ENCODE data around the gene EPB41L4A.
"Not testable (repeated sequence)": the region's sequence is repeated elsewhere in the genome, so short reads cannot be mapped to it uniquely, and the experiment has no call there.

Gene EPB41L4A

DNA sequence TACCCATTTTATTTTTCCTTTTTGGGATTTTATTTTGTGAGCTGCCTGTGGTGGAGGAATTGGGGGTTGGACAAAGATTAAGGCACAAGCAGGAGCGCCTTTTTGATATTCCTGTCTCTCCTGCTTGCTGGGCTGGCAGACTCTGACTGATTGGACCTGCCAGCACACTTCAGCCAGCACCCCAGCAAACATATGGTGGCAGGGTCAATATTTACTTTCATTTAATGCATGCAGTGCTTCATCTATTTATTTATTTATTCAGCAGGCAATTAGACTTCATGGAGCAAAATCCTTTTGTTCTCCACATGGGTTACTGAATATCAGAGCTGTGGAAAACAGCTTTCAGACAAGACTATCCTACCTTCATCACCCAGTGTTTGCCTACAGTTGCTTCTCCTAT lies 48.4 kb upstream of the EPB41L4A start:
- Histone ChIP-seq H3K4me1 (ENCODE audit: control insufficient read depth, insufficient read depth, low read length) (no peaks in the 10 kb centered on the region), H3K4me3 (ENCODE audit: low read depth, low read length) (no peak overlapping the region), H3K36me3 (ENCODE audit: control insufficient read depth in 2 of 2, insufficient read depth in 1 of 2, low read length in 2 of 2) (no peaks in the 10 kb centered on the region), H3K27ac (ENCODE audit: extremely low read depth, low read depth, low read length) (no peak overlapping the region), H3K9me3 (ENCODE audit: control insufficient read depth, insufficient read depth, low read depth, low read length) (no peaks in the 10 kb centered on the region)
- CTCF ChIA-PET: interaction anchor here (0.6 to 1.6 kb wide), 4 partner anchors 26 to 224 kb away, joined by 3 to 5 read pairs (median 3); no protein-coding TSS in a partner anchor
- TF ChIP-seq ZNF692 (tag by site-specific recombination; IDR thresholded peaks at IDR 0.05) (no peak), ZNF146 (tag by site-specific recombination; IDR thresholded peaks at IDR 0.05) (no peak), ZSCAN4 (tag by site-specific recombination; IDR thresholded peaks at IDR 0.05) (no peak), SP3 (tag by site-specific recombination; IDR thresholded peaks at IDR 0.05) (no peak)
- POLR2A ChIA-PET: no interaction called here

DNA sequence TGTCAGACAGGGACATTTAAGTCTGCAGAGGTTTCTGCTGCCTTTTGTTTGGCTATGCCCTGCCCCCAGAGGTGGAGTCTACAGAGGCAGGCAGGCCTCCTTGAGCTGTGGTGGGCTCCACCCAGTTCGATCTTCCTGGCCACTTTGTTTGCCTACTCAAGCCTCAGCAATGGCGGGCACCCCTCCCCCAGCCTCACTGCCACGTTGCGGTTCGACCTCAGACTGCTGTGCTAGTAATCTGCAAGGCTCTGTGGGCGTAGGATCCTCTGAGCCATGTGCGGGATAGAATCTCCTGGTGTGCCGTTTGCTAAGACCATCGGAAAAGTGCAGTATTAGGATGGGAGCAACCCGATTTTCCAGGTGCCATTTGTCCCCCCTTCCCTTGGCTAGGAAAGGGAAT lies 47.2 kb upstream of the EPB41L4A start:
- POLR2A ChIA-PET; CTCF ChIA-PET; H3K4me3 ChIP-seq (ENCODE audit: low read depth, low read length); H3K9me3 ChIP-seq (ENCODE audit: control insufficient read depth, insufficient read depth, low read depth, low read length); H3K36me3 ChIP-seq (ENCODE audit: control insufficient read depth in 2 of 2, insufficient read depth in 1 of 2, low read length in 2 of 2); H3K4me1 ChIP-seq (ENCODE audit: control insufficient read depth, insufficient read depth, low read length); H3K27ac ChIP-seq (ENCODE audit: extremely low read depth, low read depth, low read length): not testable (repeated sequence)

- H3K4me1 ChIP-seq (ENCODE audit: control insufficient read depth, insufficient read depth, low read length); H3K9me3 ChIP-seq (ENCODE audit: control insufficient read depth, insufficient read depth, low read depth, low read length); H3K4me3 ChIP-seq (ENCODE audit: low read depth, low read length); H3K36me3 ChIP-seq (ENCODE audit: control insufficient read depth in 2 of 2, insufficient read depth in 1 of 2, low read length in 2 of 2); H3K27ac ChIP-seq (ENCODE audit: extremely low read depth, low read depth, low read length); POLR2A ChIA-PET: not testable (repeated sequence)
- CTCF ChIA-PET: interaction anchor here (0.6 kb wide), 1 partner anchor 207 kb away, joined by 3 read pairs; no protein-coding TSS in a partner anchor
Measured at GRCh38 chr5:112447187-112447760, 28.2 kb upstream of the EPB41L4A start.

DNA sequence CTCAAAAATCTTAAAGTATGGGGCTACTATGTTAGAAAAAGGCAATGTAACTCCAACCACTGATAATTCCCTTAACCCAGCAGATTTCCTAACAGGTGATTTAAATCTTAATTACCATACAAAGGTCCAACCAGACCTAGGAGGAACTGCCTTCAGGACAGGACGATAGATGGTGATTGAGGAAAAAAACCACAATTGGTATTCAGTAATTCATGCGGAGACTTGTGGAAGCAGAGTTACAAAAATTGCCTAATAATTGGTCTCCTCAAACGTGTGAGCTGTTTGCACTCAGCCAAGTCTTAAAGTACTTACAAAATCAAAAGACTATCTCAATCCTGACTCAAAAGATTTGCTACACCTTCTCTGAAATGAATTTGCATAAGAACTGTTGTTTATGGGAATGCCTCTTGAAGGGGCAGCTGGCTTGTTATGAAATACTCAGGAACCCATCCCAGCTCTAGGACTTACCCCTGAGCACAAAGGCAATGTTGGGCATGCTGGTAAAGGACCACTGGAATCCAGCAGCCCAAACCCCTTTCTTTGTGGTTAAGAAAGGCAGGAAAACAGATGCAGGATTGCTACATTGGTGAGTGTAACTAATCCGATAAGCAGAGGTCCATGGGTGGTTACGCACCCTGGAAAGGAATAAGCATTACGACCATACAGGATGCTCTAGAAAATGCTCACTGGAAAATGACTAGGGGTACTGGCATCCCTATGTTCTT lies 26.7 kb upstream of the EPB41L4A start:
- Histone ChIP-seq H3K4me1 (ENCODE audit: control insufficient read depth, insufficient read depth, low read length) (no peaks in the 10 kb centered on the region), H3K27ac (ENCODE audit: extremely low read depth, low read depth, low read length) (no peak overlapping the region), H3K9me3 (ENCODE audit: control insufficient read depth, insufficient read depth, low read depth, low read length) (no peaks in the 10 kb centered on the region), H3K4me3 (ENCODE audit: low read depth, low read length) (no peak overlapping the region), H3K36me3 (ENCODE audit: control insufficient read depth in 2 of 2, insufficient read depth in 1 of 2, low read length in 2 of 2) (no peaks in the 10 kb centered on the region)
- ChIA-PET POLR2A (no interaction called here), CTCF (no interaction called here)
- no peak for TF ChIP-seq ZNF416 (tag by site-specific recombination; IDR thresholded peaks at IDR 0.05)
- no peak for TF ChIP-seq ZNF548 (tag by site-specific recombination; IDR thresholded peaks at IDR 0.05)
- no peak for TF ChIP-seq ZNF184 (tag by site-specific recombination; IDR thresholded peaks at IDR 0.05)
- TF ChIP-seq ZNF629 (tag by site-specific recombination; IDR thresholded peaks at IDR 0.05): no peak
- TF ChIP-seq ZNF621 (tag by site-specific recombination; IDR thresholded peaks at IDR 0.05): no peak
- TF ChIP-seq ZNF776 (tag by site-specific recombination; IDR thresholded peaks at IDR 0.05; ENCODE audit: borderline replicate concordance): no peak
- TF ChIP-seq, protein P1, sequence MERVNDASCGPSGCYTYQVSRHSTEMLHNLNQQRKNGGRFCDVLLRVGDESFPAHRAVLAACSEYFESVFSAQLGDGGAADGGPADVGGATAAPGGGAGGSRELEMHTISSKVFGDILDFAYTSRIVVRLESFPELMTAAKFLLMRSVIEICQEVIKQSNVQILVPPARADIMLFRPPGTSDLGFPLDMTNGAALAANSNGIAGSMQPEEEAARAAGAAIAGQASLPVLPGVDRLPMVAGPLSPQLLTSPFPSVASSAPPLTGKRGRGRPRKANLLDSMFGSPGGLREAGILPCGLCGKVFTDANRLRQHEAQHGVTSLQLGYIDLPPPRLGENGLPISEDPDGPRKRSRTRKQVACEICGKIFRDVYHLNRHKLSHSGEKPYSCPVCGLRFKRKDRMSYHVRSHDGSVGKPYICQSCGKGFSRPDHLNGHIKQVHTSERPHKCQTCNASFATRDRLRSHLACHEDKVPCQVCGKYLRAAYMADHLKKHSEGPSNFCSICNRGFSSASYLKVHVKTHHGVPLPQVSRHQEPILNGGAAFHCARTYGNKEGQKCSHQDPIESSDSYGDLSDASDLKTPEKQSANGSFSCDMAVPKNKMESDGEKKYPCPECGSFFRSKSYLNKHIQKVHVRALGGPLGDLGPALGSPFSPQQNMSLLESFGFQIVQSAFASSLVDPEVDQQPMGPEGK (tag by site-specific recombination; IDR thresholded peaks at IDR 0.05): no peak
- no peak for TF ChIP-seq ZBTB48 (tag by site-specific recombination; IDR thresholded peaks at IDR 0.05)
- TF ChIP-seq ZNF248 (tag by site-specific recombination; IDR thresholded peaks at IDR 0.05): no peak

DNA sequence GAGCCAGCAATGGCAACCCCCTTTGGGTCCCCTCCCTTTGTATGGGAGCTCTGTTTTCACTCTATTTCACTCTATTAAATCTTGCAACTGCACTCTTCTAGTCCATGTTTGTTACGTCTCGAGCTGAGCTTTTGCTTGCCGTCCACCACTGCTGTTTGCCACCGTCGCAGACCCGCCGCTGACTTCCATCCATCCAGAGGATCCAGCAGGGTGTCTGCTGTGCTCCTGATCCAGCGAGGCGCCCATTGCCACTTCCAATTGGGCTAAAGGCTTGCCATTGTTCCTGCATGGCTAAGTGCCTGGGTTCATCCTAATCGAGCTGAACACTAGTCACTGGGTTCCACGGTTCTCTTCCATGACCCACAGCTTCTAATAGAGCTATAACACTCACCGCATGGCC lies 24.9 kb upstream of the EPB41L4A start:
- H3K4me3 ChIP-seq (ENCODE audit: low read depth, low read length); H3K27ac ChIP-seq (ENCODE audit: extremely low read depth, low read depth, low read length); H3K4me1 ChIP-seq (ENCODE audit: control insufficient read depth, insufficient read depth, low read length); H3K9me3 ChIP-seq (ENCODE audit: control insufficient read depth, insufficient read depth, low read depth, low read length); H3K36me3 ChIP-seq (ENCODE audit: control insufficient read depth in 2 of 2, insufficient read depth in 1 of 2, low read length in 2 of 2); POLR2A ChIA-PET: not testable (repeated sequence)
- CTCF ChIA-PET: interaction anchor here (0.6 kb wide), 1 partner anchor 758 kb away, joined by 3 read pairs; no protein-coding TSS in a partner anchor

Data from HEK293 (cell line).